CD8-positive, alpha-beta memory T cell (primary cell): ENCODE measurements around the gene RASD2. TPM values are rescaled to one million over a fixed set of nuclear protein-coding genes. Genes with fewer than 3 reads are reported as not detected.

Experiments
- polyA plus RNA-seq: library from polyadenylated mRNA; unstranded; fragments of 300-500 nt; fragmentation: Illumina TruSeq; gene quantifications from one replicate; pipeline ENCODE4 v1.2.3, GENCODE V29; 2021
- total RNA-seq, 2 experiments: library from RNA; stranded (reverse); gene quantifications; one replicate each; pipeline ENCODE4 v1.2.3, GENCODE V29; 2021

Gene RASD2
- total and polyA plus RNA-seq, 3 experiments from 2014 or later, result 0.09 to 0.24 TPM; not detected in 1

Other genes starting within 250 kb of the RASD2 start
- 10 to 100 TPM; 15.1 to 17.0 TPM for gene TOM1, start 240.9 kb upstream of the RASD2 start, total RNA-seq
- gene TOM1, start 240.9 kb upstream of the RASD2 start, polyA plus RNA-seq, result 34.5 TPM
- gene HMOX1, start 159.7 kb upstream of the RASD2 start, total RNA-seq, result 1 to 10 TPM; 5.1 to 5.6 TPM
- 0.25 TPM for gene HMOX1, start 159.7 kb upstream of the RASD2 start, polyA plus RNA-seq
- gene MCM5, start 140.7 kb upstream of the RASD2 start, total RNA-seq, result 100 to 1,000 TPM; 287 to 300 TPM
- gene MCM5, start 140.7 kb upstream of the RASD2 start, polyA plus RNA-seq, result 28.4 TPM
- 1 to 10 TPM; 2.5 to 2.7 TPM for gene MB, start 76.5 kb downstream of the RASD2 start, total RNA-seq
- not detected for gene MB, start 76.5 kb downstream of the RASD2 start, polyA plus RNA-seq
- 10 to 100 TPM; 27.1 to 27.5 TPM for gene APOL6, start 107.6 kb downstream of the RASD2 start, total RNA-seq
- gene APOL6, start 107.6 kb downstream of the RASD2 start, polyA plus RNA-seq, result 26.1 TPM
- gene APOL5, start 177.0 kb downstream of the RASD2 start, total RNA-seq, result not detected
- not detected for gene APOL5, start 177.0 kb downstream of the RASD2 start, polyA plus RNA-seq